HepG2 (cell line): ENCODE results near the gene TUBB2B. TPM values are rescaled to one million over a fixed set of nuclear protein-coding genes. Genes with fewer than 3 reads are reported as not detected.

Experiments
- CEBPG ChIP-seq: IDR thresholded peaks from 2 replicates; pipeline ENCODE4 v1.6.1; 2016
- ELF1 ChIP-seq: sonication (generic); formaldehyde crosslinking; IDR thresholded peaks from 2 replicates; pipeline ENCODE4 v1.4.0; 2020; ENCODE audit warnings: missing genetic modification reagents
- MLLT10 ChIP-seq: sonication (generic); formaldehyde crosslinking; IDR thresholded peaks from 2 replicates; pipeline ENCODE4 v1.4.0; 2020; ENCODE audit warnings: missing genetic modification reagents
- RBM39 ChIP-seq: fragments of 200-400 bp; formaldehyde crosslinking; IDR thresholded peaks from one replicate; pipeline ENCODE4 v1.6.1; 2018; ENCODE audit warnings: antibody characterized with exemption, mild to moderate bottlenecking, low read depth, low read length; ENCODE audit not compliant: poor library complexity, severe bottlenecking
- RELA ChIP-seq: sonication (generic); formaldehyde crosslinking; IDR thresholded peaks from 2 replicates; pipeline ENCODE4 v1.4.0; 2020; ENCODE audit warnings: missing genetic modification reagents
- SOX6 ChIP-seq, 2 experiments: fragments of 450-650 bp in 1 of 2; sonication (generic) in 1 of 2; formaldehyde crosslinking in 1 of 2; IDR thresholded peaks; 2 replicates each; pipeline versions ENCODE4 v1.4.0 to v1.6.1; 2017 to 2020; ENCODE audit warnings: antibody characterized with exemption in 1 of 2, mild to moderate bottlenecking in 1 of 2, missing genetic modification reagents in 1 of 2
- ZNF224 ChIP-seq: sonication (generic); formaldehyde crosslinking; IDR thresholded peaks from 2 replicates; pipeline ENCODE4 v1.5.0; 2020; ENCODE audit warnings: mild to moderate bottlenecking, missing genetic modification reagents
- ZNF24 ChIP-seq: fragments of 450-650 bp; IDR thresholded peaks from 2 replicates; pipeline ENCODE4 v1.6.1; 2017; ENCODE audit warnings: antibody characterized with exemption, mild to moderate bottlenecking
- ZNF350 ChIP-seq: sonication (generic); formaldehyde crosslinking; IDR thresholded peaks from 2 replicates; pipeline ENCODE4 v1.4.0; 2020; ENCODE audit warnings: mild to moderate bottlenecking, low read depth, missing genetic modification reagents, borderline replicate concordance
- ZNF703 ChIP-seq: sonication (generic); formaldehyde crosslinking; IDR thresholded peaks from 2 replicates; pipeline ENCODE4 v1.5.1; 2020; ENCODE audit warnings: missing genetic modification reagents, mild to moderate bottlenecking, moderate library complexity, borderline replicate concordance
- ZNF749 ChIP-seq: sonication (generic); formaldehyde crosslinking; IDR thresholded peaks from 2 replicates; pipeline ENCODE4 v1.8.0; 2022; ENCODE audit warnings: mild to moderate bottlenecking, missing genetic modification reagents, moderate library complexity, borderline replicate concordance
- polyA plus RNA-seq, 8 experiments: library from polyadenylated mRNA; depleted of rRNA in 3 of 8; stranded (reverse) in 7 of 8; unstranded in 1 of 8; fragments of >200 nt; fragmentation: Illumina TruSeq in 4 of 8; extraction: Trizol in 4 of 8; gene quantifications; 2 replicates each; pipeline versions ENCODE4 v1.2.1 to v1.2.3, GENCODE V29; 2011 to 2016; ENCODE audit warnings: low read depth in 4 of 8, missing spikeins in 1 of 8, mixed read lengths in 1 of 8; ENCODE audit not compliant: insufficient read depth in 1 of 8
- total RNA-seq, 5 experiments: library from RNA; depleted of rRNA; stranded (reverse); fragments of >200 nt; fragmentation: Illumina TruSeq; extraction: Trizol; gene quantifications; 2 replicates each; pipeline ENCODE4 v1.2.3, GENCODE V29; 2016; ENCODE audit warnings: low read depth in 1 of 5
- TF ChIP-seq, protein P1 (sequence below): sonication (generic); formaldehyde crosslinking; IDR thresholded peaks from 2 replicates; pipeline ENCODE4 v1.4.0; 2020; ENCODE audit warnings: low read depth, mild to moderate bottlenecking, missing genetic modification reagents
- TF ChIP-seq, protein P2 (sequence below): sonication (generic); formaldehyde crosslinking; IDR thresholded peaks from 2 replicates; pipeline ENCODE4 v1.4.0; 2020; ENCODE audit warnings: missing genetic modification reagents, borderline replicate concordance
- TF ChIP-seq, protein P3 (sequence below): sonication (generic); formaldehyde crosslinking; IDR thresholded peaks from 2 replicates; pipeline ENCODE4 v1.4.0; 2020; ENCODE audit warnings: mild to moderate bottlenecking, missing genetic modification reagents
- TF ChIP-seq, protein P4 (sequence below): IDR thresholded peaks from 2 replicates; pipeline ENCODE4 v1.6.1; 2016; ENCODE audit warnings: missing compliant biosample characterization, missing genetic modification reagents, borderline replicate concordance
- TF ChIP-seq, protein P5 (sequence below): sonication (generic); formaldehyde crosslinking; conservative IDR thresholded peaks from 2 replicates; pipeline ENCODE4 v1.4.0; 2020; ENCODE audit warnings: missing genetic modification reagents
- TF ChIP-seq, protein P6 (sequence below): sonication (generic); formaldehyde crosslinking; IDR thresholded peaks from 2 replicates; pipeline ENCODE4 v1.8.0; 2022; ENCODE audit warnings: mild to moderate bottlenecking, missing genetic modification reagents, moderate library complexity

TUBB2B gene
- total and polyA plus RNA-seq, 2 of the 13 experiments (the other 11 are each of a cell fraction or from before 2014, with no cell fraction given), result 10.3 to 23.6 TPM

DNA sequence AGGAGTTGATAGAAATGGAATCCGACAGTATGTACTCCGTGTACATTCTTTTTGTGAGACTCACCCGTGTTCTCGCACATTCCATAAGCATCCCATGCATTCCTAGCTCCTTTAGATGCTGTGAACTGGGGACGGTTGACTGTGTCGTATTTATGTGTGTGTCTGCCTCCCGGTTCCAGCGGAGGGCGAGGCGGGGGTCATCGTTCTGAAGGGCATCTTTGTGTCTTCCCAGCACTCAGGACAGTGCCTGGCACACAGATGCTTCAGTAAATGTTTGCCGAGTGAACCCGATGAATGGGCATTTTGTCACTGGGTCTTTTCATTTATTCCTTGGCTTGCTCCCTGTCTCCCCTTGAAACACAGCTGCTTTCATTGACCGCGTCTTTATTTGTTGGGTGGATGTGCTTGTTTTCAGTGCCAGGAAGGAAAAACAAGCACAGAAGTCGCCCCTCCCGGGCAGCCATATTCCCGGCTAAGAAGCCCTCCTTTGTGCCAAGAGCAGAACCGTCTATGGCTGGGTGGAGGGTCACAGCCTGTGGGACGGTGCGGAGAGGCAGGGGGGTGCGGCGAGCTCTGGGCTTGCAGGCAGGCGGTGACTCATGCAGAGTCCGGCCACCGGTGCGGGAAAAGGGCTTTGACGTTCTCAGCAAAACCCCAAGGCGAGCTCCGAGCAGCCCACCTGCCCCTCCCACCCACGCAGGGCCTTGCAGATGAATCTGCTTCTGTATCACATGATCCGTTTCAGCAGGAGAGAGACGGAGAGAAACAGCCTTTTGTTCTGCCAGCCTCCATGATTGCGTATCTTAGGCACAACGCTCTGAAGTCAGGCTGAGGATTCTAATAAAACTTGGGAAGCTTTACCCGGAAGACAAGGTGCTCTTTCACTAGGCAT lies 20.0 kb upstream of the TUBB2B start (continued):
- TF ChIP-seq, protein P1, sequence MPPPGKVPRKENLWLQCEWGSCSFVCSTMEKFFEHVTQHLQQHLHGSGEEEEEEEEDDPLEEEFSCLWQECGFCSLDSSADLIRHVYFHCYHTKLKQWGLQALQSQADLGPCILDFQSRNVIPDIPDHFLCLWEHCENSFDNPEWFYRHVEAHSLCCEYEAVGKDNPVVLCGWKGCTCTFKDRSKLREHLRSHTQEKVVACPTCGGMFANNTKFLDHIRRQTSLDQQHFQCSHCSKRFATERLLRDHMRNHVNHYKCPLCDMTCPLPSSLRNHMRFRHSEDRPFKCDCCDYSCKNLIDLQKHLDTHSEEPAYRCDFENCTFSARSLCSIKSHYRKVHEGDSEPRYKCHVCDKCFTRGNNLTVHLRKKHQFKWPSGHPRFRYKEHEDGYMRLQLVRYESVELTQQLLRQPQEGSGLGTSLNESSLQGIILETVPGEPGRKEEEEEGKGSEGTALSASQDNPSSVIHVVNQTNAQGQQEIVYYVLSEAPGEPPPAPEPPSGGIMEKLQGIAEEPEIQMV, result no peak
- no peak for TF ChIP-seq ZNF703
- TF ChIP-seq RBM39, result peak; percentile 60
- TF ChIP-seq, protein P2, sequence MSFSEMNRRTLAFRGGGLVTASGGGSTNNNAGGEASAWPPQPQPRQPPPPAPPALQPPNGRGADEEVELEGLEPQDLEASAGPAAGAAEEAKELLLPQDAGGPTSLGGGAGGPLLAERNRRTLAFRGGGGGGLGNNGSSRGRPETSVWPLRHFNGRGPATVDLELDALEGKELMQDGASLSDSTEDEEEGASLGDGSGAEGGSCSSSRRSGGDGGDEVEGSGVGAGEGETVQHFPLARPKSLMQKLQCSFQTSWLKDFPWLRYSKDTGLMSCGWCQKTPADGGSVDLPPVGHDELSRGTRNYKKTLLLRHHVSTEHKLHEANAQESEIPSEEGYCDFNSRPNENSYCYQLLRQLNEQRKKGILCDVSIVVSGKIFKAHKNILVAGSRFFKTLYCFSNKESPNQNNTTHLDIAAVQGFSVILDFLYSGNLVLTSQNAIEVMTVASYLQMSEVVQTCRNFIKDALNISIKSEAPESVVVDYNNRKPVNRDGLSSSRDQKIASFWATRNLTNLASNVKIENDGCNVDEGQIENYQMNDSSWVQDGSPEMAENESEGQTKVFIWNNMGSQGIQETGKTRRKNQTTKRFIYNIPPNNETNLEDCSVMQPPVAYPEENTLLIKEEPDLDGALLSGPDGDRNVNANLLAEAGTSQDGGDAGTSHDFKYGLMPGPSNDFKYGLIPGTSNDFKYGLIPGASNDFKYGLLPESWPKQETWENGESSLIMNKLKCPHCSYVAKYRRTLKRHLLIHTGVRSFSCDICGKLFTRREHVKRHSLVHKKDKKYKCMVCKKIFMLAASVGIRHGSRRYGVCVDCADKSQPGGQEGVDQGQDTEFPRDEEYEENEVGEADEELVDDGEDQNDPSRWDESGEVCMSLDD (CRISPR knock-in tag), result 0 out of 2 replicates have a peak, but pooled peaks have one; percentile 43
- peak; percentile 31; the same call in 1 of the 2 replicates for TF ChIP-seq ZNF350 (CRISPR knock-in tag)
- no peak for TF ChIP-seq SOX6 (IDR thresholded peaks at IDR 0.05)
- peak; percentile 12 for TF ChIP-seq SOX6 (CRISPR knock-in tag; IDR thresholded peaks at IDR 0.05)
- TF ChIP-seq, protein P3, sequence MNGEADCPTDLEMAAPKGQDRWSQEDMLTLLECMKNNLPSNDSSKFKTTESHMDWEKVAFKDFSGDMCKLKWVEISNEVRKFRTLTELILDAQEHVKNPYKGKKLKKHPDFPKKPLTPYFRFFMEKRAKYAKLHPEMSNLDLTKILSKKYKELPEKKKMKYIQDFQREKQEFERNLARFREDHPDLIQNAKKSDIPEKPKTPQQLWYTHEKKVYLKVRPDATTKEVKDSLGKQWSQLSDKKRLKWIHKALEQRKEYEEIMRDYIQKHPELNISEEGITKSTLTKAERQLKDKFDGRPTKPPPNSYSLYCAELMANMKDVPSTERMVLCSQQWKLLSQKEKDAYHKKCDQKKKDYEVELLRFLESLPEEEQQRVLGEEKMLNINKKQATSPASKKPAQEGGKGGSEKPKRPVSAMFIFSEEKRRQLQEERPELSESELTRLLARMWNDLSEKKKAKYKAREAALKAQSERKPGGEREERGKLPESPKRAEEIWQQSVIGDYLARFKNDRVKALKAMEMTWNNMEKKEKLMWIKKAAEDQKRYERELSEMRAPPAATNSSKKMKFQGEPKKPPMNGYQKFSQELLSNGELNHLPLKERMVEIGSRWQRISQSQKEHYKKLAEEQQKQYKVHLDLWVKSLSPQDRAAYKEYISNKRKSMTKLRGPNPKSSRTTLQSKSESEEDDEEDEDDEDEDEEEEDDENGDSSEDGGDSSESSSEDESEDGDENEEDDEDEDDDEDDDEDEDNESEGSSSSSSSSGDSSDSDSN (CRISPR knock-in tag), result peak; percentile 72
- no peak for TF ChIP-seq ZNF224 (CRISPR knock-in tag)
- TF ChIP-seq, protein P4, sequence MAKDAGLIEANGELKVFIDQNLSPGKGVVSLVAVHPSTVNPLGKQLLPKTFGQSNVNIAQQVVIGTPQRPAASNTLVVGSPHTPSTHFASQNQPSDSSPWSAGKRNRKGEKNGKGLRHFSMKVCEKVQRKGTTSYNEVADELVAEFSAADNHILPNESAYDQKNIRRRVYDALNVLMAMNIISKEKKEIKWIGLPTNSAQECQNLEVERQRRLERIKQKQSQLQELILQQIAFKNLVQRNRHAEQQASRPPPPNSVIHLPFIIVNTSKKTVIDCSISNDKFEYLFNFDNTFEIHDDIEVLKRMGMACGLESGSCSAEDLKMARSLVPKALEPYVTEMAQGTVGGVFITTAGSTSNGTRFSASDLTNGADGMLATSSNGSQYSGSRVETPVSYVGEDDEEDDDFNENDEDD, result no peak
- no peak for TF ChIP-seq RELA (CRISPR knock-in tag)
- TF ChIP-seq MLLT10, result no peak
- TF ChIP-seq CEBPG (CRISPR knock-in tag), result no peak
- TF ChIP-seq ELF1 (CRISPR knock-in tag), result peak; percentile 39; the same call in 1 of the 2 replicates
- TF ChIP-seq ZNF749 (CRISPR knock-in tag), result no peak
- TF ChIP-seq ZNF24, result no peak
- TF ChIP-seq, protein P5, sequence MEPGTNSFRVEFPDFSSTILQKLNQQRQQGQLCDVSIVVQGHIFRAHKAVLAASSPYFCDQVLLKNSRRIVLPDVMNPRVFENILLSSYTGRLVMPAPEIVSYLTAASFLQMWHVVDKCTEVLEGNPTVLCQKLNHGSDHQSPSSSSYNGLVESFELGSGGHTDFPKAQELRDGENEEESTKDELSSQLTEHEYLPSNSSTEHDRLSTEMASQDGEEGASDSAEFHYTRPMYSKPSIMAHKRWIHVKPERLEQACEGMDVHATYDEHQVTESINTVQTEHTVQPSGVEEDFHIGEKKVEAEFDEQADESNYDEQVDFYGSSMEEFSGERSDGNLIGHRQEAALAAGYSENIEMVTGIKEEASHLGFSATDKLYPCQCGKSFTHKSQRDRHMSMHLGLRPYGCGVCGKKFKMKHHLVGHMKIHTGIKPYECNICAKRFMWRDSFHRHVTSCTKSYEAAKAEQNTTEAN, result no peak
- TF ChIP-seq, protein P6, sequence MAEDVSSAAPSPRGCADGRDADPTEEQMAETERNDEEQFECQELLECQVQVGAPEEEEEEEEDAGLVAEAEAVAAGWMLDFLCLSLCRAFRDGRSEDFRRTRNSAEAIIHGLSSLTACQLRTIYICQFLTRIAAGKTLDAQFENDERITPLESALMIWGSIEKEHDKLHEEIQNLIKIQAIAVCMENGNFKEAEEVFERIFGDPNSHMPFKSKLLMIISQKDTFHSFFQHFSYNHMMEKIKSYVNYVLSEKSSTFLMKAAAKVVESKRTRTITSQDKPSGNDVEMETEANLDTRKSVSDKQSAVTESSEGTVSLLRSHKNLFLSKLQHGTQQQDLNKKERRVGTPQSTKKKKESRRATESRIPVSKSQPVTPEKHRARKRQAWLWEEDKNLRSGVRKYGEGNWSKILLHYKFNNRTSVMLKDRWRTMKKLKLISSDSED (CRISPR knock-in tag), result no peak
